ENCODE results near the gene PSMB3.

PSMB3 gene

DNA sequence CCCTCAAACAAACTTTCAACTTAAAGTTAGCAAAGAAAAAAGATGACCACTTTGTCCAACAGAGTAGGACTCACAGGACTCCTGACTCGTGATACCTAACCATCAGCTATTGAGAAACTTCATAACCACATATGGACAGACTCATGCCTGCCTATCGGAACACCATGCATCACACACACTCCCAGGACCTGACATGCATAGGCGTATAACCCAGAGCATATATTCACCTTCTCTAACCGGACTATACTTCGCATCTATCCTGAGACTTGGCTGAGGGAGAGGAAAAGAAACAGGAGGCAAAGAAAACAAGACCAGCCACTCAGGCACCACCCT, 44.6 kb downstream of the PSMB3 start:
- no peak for DNase-seq (ENCODE audit: low read depth)

DNA sequence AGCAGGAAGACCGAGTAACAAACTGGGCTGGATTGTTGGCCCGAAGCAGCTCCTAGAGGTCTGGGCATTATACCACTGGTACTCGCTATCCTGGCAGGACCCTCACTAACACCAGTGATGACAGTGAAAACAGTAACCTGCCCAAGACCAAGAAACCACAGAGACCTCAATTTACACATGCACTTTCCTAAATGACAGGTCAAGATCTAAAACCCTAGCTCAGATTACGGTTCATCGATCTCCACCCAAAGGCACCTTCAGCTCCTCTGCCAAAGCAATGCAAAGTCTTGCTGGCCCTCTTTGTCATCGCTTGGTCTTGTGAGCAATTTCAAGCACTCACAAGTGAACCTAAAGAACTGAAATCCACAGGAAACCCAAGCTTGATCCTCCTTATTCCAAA, 45.3 kb downstream of the PSMB3 start:
- no peak for DNase-seq (ENCODE audit: low read depth)

DNA sequence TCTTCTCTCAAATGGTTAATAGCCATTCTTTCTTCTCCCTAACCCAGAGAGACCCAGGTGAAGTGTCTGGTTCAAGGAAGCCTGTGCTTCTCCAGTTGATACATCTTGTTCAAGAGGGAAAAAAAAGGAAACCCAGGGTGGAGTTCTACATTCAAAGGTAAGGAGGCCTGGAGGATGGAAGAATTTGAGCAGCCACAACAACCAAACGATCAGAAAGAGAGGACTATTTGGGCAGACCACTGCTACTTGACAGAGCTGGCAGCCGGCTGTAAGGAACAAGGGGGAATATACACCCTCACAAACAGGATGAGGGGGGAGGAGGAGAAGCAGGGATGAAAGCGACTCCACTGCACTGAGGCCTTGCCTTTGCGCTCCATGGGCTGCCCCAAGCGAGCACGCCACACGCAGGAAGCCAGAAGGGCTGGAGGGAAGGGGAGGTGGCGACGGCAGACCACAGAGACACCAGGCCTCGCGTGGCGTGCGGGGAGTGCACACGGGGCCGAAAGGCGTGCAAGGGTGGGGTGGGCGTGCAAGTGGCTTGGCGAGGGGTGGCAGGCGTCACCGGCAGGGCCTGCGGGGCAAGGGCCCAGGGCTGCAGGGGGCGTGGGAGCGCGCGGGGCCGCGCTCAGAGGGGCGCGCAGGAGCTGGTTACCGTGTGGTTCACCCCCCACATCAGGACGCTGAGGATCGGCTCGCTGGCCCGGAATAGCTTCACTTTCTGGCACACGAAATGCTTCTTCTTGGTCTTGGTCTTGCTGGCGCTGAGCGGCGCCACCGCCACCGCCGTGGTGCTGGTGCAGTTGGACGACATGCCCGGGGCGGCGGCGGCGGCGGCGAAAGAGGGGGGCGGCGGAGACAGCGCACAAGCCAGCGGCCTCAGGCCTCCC, 46.3 kb downstream of the PSMB3 start:
- no peak for DNase-seq (ENCODE audit: low read depth)

DNA sequence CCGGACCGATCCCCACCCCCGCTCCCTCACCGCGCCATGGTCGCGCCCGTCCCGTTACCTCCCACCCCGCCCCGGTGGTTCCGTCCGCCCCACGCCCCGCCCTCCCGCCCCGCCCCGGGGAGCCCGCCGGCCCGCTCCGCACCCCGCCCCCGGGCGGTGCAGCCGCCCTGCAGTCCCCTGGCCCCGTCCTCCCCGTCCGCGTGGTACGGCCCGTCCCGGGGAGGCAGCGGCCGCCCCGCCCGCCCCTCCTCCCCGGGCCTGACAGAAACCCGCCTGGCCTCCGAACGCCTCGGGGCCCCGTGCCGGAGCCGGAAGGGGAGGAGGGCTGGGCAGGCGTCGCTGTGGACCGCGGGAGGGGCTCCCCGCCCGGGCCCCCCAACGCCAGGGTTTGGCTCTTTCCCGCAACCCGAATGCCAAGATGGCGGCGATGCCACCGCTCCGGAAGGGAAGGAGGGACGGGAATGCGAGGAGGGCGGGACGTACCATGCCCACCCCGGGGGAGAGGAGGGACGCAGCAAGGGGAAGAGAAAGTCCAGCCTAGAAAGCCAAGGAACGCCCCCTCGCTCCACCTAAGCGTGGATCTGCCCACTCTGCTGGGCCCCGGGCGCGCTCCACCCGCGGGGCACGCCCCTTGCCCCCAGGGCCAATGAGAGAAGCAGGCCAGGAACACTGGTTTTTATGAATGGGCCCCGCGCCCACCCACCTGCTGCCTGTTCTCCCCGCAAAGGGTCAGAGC, 47.1 kb downstream of the PSMB3 start, which contains the start of gene PIP4K2B:
TSS of gene PIP4K2B (minus strand) at position 56 of the 736 bp plus-strand sequence. CDS start 132 bp downstream, outside the sequence.
- DNase-seq (ENCODE audit: low read depth) = peak; percentile 97

DNA sequence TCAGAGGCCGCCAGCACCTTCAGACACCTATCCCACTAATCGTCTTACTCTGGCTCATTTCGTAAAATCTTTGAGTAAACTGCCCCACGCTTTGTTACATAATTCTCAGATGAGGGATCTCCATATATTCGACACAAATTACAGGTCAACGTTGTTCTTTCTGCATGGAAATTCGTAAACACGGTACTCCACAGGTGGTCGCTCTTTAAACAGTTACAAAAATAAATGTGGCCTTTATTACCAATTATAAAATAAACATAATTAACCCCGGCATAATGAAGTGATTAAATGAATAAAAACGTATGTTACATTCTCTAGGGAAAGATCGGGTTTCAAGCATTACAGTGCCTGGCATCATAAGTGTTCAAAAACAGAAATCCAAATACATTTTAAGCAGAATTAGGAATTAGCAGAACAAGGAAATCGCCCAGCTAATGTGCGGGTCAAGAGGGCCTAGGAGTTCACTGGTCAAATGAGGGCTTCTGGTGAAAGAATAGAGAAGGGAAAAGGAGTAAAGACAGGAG, 47.8 kb downstream of the PSMB3 start:
- DNase-seq (ENCODE audit: low read depth) = no peak

DNA sequence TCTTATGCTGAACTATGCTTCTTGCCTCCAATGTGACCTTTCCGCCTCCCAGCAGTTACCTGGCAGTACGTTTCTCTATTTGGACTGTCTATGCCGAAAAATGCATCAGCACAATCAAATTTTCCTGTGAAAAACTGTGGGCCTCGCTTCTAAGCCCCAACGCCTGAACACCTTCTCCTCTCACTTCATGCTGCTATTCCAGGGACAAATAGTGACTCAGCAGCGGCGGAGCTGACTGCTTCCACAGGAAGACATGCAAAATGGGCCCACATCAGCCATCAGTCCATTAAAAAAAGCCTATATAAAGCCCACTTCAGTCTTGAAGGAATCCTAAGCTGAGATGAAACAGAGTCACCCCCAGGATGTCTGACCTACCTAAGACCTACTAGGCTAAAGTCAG, 57.3 kb downstream of the PSMB3 start:
- no peak for DNase-seq (ENCODE audit: low read depth)

Data from fibroblast of the conjunctiva (primary cell).